Measurements from ENCODE around the gene TBK1.
"Not testable (repeated sequence)": the region's sequence is repeated elsewhere in the genome, so short reads cannot be mapped to it uniquely, and the experiment has no call there.

DNA sequence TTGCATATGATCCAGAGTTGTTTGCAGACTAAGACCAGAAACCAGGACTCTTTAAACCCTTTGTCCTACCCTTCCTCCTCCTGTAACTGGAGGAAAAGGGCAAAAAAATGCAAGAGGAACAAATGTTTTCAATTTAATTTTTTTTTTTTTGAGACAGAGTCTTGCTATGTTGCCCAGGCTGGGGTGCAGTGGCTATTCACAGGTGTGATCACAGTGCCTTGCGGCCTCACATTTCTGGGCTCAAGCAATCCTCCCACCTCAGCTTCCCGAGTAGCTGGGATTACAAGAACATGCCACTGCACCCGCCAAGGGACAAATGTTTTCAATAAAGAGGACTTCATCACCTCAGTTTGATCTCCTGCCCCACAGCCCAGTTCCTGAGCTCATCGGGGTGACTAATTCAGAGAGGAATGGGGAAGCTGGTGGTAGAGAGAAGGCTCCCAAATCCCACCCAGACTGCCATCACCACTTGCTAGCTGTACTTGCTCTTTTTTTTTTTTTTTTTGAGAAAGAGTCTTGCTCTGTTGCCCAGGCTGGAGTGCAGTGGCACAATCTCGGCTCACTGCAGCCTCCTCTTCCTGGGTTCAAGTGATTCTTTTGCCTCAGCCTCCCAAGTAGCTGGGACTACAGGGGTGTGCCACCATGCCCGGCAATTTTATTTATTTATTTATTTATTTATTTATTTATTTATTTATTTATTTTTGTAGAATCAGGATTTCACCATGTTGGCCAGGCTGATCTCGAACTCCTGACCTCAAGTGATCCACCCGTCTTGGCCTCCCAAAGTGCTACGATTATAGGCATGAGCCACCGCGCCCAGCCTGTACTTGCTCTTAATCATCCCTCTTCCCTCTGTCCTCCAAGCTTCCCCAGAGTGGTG lies 71.9 kb downstream of the TBK1 start:
- TF ChIP-seq, protein P1, sequence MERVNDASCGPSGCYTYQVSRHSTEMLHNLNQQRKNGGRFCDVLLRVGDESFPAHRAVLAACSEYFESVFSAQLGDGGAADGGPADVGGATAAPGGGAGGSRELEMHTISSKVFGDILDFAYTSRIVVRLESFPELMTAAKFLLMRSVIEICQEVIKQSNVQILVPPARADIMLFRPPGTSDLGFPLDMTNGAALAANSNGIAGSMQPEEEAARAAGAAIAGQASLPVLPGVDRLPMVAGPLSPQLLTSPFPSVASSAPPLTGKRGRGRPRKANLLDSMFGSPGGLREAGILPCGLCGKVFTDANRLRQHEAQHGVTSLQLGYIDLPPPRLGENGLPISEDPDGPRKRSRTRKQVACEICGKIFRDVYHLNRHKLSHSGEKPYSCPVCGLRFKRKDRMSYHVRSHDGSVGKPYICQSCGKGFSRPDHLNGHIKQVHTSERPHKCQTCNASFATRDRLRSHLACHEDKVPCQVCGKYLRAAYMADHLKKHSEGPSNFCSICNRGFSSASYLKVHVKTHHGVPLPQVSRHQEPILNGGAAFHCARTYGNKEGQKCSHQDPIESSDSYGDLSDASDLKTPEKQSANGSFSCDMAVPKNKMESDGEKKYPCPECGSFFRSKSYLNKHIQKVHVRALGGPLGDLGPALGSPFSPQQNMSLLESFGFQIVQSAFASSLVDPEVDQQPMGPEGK (CRISPR knock-in tag; IDR thresholded peaks at IDR 0.05; ENCODE audit: borderline replicate concordance): not testable (repeated sequence)
- not testable (repeated sequence) for TF ChIP-seq ZNF8 (CRISPR knock-in tag; IDR thresholded peaks at IDR 0.05); ARNTL (CRISPR knock-in tag; IDR thresholded peaks at IDR 0.05; ENCODE audit: borderline replicate concordance, low read depth); ZFP30 (CRISPR knock-in tag; IDR thresholded peaks at IDR 0.05); ZFP3 (CRISPR knock-in tag; IDR thresholded peaks at IDR 0.05); PPARA (CRISPR knock-in tag; IDR thresholded peaks at IDR 0.05; ENCODE audit: borderline replicate concordance); ZNF70 (CRISPR knock-in tag; IDR thresholded peaks at IDR 0.05); RARB (CRISPR knock-in tag; IDR thresholded peaks at IDR 0.05); CREB5 (CRISPR knock-in tag; IDR thresholded peaks at IDR 0.05; ENCODE audit: low read depth); TCF4 (CRISPR knock-in tag; IDR thresholded peaks at IDR 0.05; ENCODE audit: borderline replicate concordance)
- TF ChIP-seq, protein P2, sequence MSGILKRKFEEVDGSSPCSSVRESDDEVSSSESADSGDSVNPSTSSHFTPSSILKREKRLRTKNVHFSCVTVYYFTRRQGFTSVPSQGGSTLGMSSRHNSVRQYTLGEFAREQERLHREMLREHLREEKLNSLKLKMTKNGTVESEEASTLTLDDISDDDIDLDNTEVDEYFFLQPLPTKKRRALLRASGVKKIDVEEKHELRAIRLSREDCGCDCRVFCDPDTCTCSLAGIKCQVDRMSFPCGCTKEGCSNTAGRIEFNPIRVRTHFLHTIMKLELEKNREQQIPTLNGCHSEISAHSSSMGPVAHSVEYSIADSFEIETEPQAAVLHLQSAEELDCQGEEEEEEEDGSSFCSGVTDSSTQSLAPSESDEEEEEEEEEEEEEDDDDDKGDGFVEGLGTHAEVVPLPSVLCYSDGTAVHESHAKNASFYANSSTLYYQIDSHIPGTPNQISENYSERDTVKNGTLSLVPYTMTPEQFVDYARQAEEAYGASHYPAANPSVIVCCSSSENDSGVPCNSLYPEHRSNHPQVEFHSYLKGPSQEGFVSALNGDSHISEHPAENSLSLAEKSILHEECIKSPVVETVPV (CRISPR knock-in tag; IDR thresholded peaks at IDR 0.05): not testable (repeated sequence)
